BJ (cell line): ENCODE results near the gene GNB5. TPM values are rescaled to one million over a fixed set of nuclear protein-coding genes. Genes with fewer than 3 reads are reported as not detected.
"Not testable (repeated sequence)": the region's sequence is repeated elsewhere in the genome, so short reads cannot be mapped to it uniquely, and the experiment has no call there.

Source experiments
- CTCF ChIA-PET: fragments of 350-600 bp; formaldehyde crosslinking; extraction: SDS; loops from one replicate; lab custom pipeline; 2021; ENCODE audit warnings: antibody characterized with exemption, inconsistent platforms; lab: Yijun Ruan, JAX
- POLR2A ChIA-PET: fragments of 300-600 bp; sonication (Branson Sonifier 250); formaldehyde crosslinking; extraction: SDS; loops from one replicate; lab custom pipeline; 2021; ENCODE audit warnings: antibody characterized with exemption; lab: Charles Lee
- DNase-seq: peaks from one replicate; pipeline ENCODE4 v3.0.0-alpha.2; 2011; ENCODE audit warnings: low read depth
- H3K27me3 ChIP-seq: 2 replicates; pipeline ENCODE4 v1.6.0; 2011; ENCODE audit warnings: low read length; ENCODE audit not compliant: control insufficient read depth, insufficient read depth
- H3K36me3 ChIP-seq: 2 replicates; pipeline ENCODE4 v1.5.1; 2011; ENCODE audit warnings: low read length; ENCODE audit not compliant: control insufficient read depth, insufficient read depth
- H3K4me3 ChIP-seq: 2 replicates; pipeline ENCODE4 v1.5.1; 2011; ENCODE audit warnings: low read depth, mild to moderate bottlenecking, control low read depth, low read length
- CTCF ChIP-seq: IDR thresholded peaks from 2 replicates; pipeline ENCODE4 v1.5.1; 2011; ENCODE audit warnings: low read depth, mild to moderate bottlenecking, control low read depth, inconsistent platforms, low read length, moderate library complexity; ENCODE audit not compliant: insufficient read depth
- polyA plus RNA-seq: library from polyadenylated mRNA; depleted of rRNA; stranded (reverse); fragments of >200 nt; gene quantifications from 2 replicates; pipeline ENCODE4 v1.2.3, GENCODE V29; 2011

GNB5 gene
- polyA plus RNA-seq, 1 experiment, result 63.0 TPM

GRCh38 chr15:52090193-52090592 is 101.0 kb downstream of the GNB5 start:
- no peak overlapping the region for H3K4me3 ChIP-seq
- DNase-seq, result no peak
- no peaks in the 10 kb centered on the region for H3K27me3 ChIP-seq
- POLR2A ChIA-PET, result no interaction called here
- CTCF ChIA-PET, result interaction anchor here (1.3 kb wide), 1 partner anchor 12 kb away, joined by 5 read pairs; no protein-coding TSS in a partner anchor
- TF ChIP-seq CTCF, result no peak
- no peaks in the 10 kb centered on the region for H3K36me3 ChIP-seq

GRCh38 chr15:52086011-52086786 is 105.0 kb downstream of the GNB5 start:
- ChIA-PET CTCF (interaction anchor here (1.7 kb wide), 1 partner anchor 9 kb away, joined by 4 read pairs; no protein-coding TSS in a partner anchor), POLR2A (no interaction called here)
- Histone ChIP-seq H3K36me3 (no peaks in the 10 kb centered on the region), H3K4me3 (no peak overlapping the region), H3K27me3 (no peaks in the 10 kb centered on the region)
- no peak for TF ChIP-seq CTCF
- DNase-seq, result no peak

GRCh38 chr15:52085299-52085698 is 105.9 kb downstream of the GNB5 start:
- POLR2A ChIA-PET, result no interaction called here
- no peaks in the 10 kb centered on the region for H3K36me3 ChIP-seq
- no peaks in the 10 kb centered on the region for H3K27me3 ChIP-seq
- TF ChIP-seq CTCF, result no peak
- DNase-seq, result no peak
- H3K4me3 ChIP-seq, result no peak overlapping the region
- CTCF ChIA-PET, result interaction anchor here (1.7 kb wide), 1 partner anchor 8 kb away, joined by 4 read pairs; no protein-coding TSS in a partner anchor

GRCh38 chr15:52083603-52084002 is 107.6 kb downstream of the GNB5 start:
- Histone ChIP-seq H3K27me3 (no peaks in the 10 kb centered on the region), H3K36me3 (no peaks in the 10 kb centered on the region), H3K4me3 (no peak overlapping the region)
- ChIA-PET CTCF (interaction anchor here (0.8 to 2.6 kb wide), 3 partner anchors 10 to 56 kb away, joined by 3 to 7 read pairs (median 3); no protein-coding TSS in a partner anchor), POLR2A (no interaction called here)
- TF ChIP-seq CTCF, result no peak
- no peak for DNase-seq

GRCh38 chr15:52083037-52083359 is 108.2 kb downstream of the GNB5 start:
- DNase-seq, H3K4me3 ChIP-seq, H3K27me3 ChIP-seq, H3K36me3 ChIP-seq, POLR2A ChIA-PET: not testable (repeated sequence)
- CTCF ChIA-PET, result interaction anchor here (1.3 to 2.6 kb wide), 2 partner anchors 9 to 16 kb away, joined by 3 to 7 read pairs; no protein-coding TSS in a partner anchor
